ENCODE results near the gene SPTB.

Gene SPTB

DNA sequence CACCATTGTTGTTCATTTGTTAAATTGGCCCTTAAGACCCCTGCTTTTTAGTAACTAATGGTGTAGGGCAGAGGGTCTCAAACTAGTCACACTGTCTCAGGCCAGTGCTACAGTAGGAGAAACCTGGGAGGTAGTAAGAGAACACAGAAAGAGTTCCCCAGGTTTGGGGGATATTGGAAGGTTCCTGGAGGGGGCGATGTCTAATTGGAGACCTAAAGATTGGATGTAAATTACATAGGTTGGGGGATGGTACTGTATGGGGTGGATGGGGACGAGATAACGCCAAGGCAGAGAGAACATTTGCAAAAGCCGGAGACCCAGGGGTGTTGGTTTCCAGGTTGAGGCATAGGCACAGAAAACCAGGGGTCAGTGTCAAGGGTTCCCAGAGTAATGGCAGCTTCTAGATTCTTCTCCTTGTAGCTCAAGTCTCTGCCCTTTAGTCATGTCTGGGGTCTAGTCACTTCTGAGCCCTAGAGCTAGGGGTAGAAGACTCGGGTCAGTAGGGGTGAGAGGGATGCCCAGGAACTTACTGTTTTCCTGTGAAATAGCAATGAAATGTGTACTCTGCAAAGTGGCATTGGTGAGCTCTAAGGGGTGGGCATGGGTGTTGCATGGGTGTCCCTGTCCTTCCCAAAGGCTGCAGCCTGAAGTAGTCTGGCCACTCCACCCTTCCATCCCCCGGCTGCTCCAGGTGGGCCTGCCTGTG is 153.7 kb downstream of the SPTB start:
- DNase-seq, result no peak

- peak in 2 of 3 experiments; percentile 41 to 70 for DNase-seq
These were observed 154.4 kb downstream of the SPTB start for GRCh38 chr14:64725261-64725815.

DNA sequence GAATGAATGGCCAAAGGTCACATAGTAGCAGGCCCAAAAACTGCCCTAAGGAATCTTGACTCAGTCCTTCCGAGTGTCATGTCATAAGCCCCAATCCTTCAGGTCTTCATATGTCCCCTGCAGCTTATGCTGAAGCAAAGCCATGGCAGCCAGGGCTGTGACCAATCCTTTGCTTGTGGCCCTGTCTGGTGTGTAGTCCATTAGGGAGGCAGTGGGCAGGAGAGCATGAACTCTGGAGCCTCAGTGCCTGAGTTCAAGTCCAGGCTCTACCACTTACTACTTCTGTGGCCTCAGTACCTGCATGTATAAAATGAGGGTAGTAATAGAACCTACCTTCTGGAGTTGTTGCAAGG is 155.2 kb downstream of the SPTB start:
- DNase-seq, result no peak

GRCh38 chr14:64723691-64724577 is 155.8 kb downstream of the SPTB start:
- peak in 2 of 3 experiments; percentile 20 to 94 for DNase-seq

DNA sequence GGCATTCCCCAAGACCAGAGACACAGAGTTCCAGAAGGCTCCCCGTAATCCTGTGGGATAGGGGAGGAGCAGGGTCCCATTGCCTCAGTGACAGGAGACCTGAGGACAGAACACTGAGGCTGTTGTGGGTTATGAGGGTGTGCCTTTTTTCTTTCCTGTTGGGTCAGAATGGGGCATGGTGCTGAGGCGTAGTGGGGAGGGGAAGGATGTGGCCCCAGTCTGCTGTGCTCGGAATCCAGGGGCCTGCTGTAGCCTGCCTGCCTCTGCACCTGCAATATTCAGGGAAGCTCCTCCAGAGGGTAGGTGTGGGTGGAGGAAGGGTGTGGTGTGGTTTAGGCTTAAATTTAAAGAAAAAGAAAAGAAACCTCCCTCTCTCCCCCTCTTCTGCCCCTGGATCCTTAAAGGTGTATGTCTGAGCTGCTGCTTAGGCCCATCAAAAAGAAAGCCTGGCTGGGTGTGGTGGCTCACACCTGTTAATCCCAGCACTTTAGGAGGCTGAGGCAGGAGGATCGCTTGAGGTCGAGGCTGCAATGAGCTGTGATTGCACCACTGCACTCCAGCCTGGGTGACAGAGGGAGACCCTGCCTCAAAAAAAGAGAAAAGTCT is 156.8 kb downstream of the SPTB start:
- no peak for DNase-seq

DNA sequence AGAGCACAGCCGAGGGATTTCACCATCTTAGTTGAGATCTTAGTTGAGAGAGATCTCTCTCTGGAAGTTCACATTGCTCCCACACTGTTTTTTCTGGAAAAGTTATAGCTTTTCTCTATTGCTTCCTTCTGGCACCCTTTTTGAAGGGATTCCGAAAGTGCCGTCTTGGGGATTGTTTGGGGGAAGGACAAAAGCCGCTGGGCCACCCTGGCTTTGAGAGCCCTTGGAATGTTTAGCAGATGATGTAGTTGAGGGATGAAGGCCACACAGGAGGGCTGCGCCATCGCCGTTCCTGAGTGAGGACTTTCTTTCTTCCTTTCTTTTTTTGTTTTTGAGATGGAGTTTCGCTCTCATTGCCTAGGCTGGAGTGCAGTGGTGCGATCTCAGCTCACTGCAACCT is 157.8 kb downstream of the SPTB start:
- DNase-seq, result no peak

DNA sequence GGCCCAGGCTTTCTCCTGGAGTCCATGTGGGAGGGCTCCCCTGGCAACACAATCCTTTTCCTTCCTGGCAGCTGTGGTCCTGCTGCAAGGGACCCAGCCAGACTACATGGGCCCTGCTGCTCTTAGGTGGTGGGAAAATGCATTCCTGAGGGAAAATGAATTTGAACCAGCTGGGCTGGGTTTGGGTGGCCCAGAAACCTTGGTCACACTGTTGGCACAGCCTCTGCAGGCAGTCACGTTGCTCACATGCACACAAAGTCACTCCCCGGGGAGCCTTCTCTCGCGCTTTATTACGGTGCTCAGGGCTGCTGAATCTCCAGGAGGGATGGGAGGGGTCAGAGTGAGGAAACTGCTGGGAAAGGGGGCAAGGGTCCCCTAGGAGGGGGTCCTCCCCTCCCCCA is 158.3 kb downstream of the SPTB start:
- peak in 2 of 3 experiments; percentile 10 to 27 for DNase-seq

GRCh38 chr14:64720131-64720576 is 159.6 kb downstream of the SPTB start:
- peak in 1 of 3 experiments; percentile 0 for DNase-seq

DNA sequence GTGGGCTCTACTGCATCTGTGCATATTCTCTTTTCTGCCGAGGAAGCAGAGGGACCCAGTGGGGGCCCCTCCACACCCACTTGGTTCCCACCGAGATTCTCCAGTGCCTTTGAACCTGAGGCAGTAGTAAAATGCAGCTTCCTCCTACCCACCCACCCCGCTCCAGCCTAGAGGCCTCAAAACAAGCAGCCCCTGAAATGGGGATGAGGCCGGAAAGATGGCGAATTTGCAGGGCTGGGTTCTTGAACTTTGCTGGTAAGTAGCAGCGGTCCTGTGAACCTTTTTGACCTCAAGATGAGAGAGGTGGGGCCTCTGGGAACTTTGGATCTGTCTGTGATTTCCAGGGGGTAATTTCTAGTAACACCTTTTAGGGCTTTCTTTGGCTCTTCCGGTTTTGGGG is 160.1 kb downstream of the SPTB start:
- DNase-seq, result no peak

DNA sequence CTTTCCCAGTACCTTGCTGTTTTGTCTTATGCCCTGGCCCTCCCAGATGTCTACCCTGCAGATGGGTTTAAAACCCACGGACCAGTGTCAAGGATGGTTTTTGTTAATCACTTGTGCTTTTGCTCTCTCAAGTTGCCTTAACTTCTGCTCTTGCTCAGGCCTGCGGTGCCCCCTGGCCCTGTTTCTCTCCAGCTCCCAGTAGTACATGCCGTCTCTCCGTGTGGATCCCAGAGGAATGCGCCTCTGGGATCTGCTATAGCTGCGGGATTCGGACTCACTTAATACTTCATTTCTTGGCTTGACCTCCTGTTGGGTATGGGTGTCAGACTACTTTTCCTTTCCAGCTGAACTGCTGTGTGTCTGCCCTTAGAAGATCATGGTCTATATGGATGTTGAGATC is 160.9 kb downstream of the SPTB start:
- no peak for DNase-seq

DNA sequence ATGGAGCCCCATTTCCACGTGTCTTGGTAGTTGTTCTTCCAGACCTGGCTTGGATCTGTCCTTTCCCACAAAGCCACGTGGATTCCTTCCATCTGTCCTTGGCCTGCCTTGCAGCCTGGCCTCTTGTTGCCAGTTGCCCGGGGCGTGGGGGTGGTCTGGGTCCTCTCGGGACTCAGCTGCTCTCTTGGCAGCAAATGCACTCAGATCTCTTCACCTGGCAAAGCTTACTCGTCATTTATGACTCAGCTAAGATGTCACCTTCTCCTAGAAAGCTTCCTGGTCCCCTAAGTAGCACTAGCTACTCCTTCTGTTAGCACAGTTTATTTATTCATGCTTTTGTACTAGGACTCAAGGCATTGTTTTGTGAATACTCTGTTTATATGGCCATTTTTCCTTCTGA is 161.8 kb downstream of the SPTB start:
- DNase-seq, result no peak

- peak in 2 of 3 experiments; percentile 40 to 71 for DNase-seq
These were observed 163.9 kb downstream of the SPTB start for GRCh38 chr14:64715628-64716412.

- DNase-seq, result no peak
These were observed 164.5 kb downstream of the SPTB start for GRCh38 chr14:64715146-64715627.

DNA sequence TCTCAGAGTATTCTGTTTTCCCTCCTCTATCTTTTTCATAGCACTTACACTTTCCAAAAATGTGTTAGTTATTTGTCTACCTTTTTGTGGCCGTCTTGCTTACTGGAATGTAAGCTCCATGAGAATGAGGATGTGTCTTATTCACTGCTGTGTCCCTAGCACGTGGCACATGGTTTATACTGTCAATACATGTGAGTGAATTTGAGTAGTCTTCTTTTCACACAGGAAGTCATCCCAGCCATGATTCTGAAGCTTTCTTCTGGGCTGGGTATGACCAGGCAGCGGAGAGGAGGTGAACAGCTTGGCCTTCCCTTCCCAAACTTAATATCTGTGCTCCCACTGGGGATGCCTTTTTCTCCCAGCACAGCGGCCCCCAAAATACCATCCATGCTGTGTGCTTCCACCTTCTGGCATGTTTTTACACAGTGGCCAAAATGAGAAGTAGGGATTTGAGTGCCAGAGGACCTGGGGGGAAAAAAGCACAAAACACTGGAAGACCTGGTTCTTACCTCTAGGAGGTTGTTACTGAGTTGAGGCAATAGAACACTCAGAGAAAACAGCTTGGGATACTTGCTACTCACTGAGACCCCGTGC is 165.2 kb downstream of the SPTB start:
- no peak for DNase-seq

DNA sequence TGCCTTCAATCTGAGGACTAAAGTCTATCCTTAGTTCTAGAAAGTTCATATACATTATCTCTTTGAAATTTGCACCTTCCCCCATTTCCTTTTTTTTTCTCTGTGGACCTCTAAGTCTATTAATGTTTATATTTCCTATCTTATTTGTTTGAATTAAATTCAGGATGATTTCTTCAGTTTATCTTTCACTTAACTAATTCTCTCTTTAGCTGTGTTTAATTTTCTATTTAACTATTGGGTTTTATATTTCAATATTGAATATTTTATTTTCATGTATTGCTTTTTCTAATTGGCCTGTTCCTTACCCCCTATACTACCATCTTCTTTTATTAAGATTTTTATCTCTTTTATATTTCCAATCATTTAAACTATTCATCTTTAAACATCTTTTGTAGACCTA is 166.0 kb downstream of the SPTB start:
- DNase-seq, result no peak

DNA sequence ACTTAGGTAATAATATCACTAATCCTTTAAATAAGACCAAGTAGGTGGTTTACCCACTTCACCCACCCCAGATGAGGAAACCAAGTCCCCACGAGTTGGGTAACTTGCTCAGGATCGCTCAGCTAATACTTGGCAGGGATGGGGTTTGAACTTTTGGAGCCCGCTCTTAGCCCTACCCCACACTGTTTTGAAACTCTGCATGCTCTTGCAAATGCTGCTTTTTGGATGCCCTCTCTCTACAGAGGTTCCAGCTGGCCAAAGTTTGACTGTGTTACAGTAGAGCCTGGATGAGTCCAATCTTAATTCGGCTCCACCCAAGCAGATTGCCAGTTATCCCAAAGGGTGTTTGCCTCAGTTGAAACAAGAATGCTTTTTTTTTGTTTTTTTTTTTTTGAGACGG is 168.7 kb downstream of the SPTB start:
- no peak for DNase-seq

GRCh38 chr14:64709126-64709525 is 170.6 kb downstream of the SPTB start:
- no peak for DNase-seq

GRCh38 chr14:64708148-64709004 is 171.3 kb downstream of the SPTB start:
- DNase-seq, result peak in 2 of 3 experiments; percentile 4 to 42

DNA sequence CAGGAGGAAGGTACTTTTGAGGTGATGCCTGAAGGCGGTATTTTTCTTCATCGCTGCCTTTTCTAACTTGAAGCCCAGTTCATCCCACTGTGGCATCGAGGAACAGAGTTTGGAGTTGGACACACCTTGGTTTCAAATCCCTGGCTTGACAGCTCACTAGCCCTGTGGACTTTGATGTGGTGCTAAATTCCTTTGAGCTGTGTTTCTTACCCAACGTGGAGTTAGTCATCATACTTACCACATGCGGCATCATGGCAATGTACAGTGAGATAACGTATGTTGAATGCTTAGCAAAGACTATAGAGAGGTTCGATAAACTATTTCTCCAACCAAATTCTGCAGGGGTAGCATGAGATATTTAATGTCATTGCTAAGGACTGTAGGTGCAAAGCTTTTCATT is 172.0 kb downstream of the SPTB start:
- DNase-seq, result no peak

- DNase-seq, result no peak
These were observed 173.0 kb downstream of the SPTB start for GRCh38 chr14:64706593-64707193.

Data from NCI-H1417 (cell line).